Tracheal epithelial cell (primary cell): ENCODE data around the gene TLX2. TPM values are rescaled to one million over a fixed set of nuclear protein-coding genes. Genes with fewer than 3 reads are reported as not detected.

ENCODE experiments used
- total RNA-seq: library from RNA; depleted of rRNA; stranded (reverse); fragments of >200 nt; gene quantifications from 2 replicates; pipeline ENCODE4 v1.2.1, GENCODE V29; 2014

TLX2 gene
- not detected in 2 replicates for total RNA-seq

GRCh38 chr2:74514368-74515270 lies at the start of gene TLX2:
Gene TLX2, plus strand, starts transcription at chr2:74514450. Its CDS starts 357 bp downstream, at chr2:74514807.

GRCh38 chr2:74472086-74472944 lies 41.9 kb upstream of the TLX2 start, which contains the start of gene MRPL53:
Gene MRPL53, minus strand, starts transcription at chr2:74472680. Its CDS starts 20 bp downstream, at chr2:74472660.

GRCh38 chr2:74482801-74483674 lies 31.2 kb upstream of the TLX2 start, which contains the start of the genes CCDC142 and TTC31:
Gene CCDC142, minus strand, starts transcription at chr2:74482998. Its CDS starts 161 bp downstream, at chr2:74482837.
Gene TTC31, plus strand, starts transcription at chr2:74483081. Its CDS starts 15 bp downstream, at chr2:74483096.

GRCh38 chr2:74499267-74499939 lies 14.8 kb upstream of the TLX2 start, which contains the start of gene LBX2:
Gene LBX2, minus strand, starts transcription at chr2:74499603. Its CDS starts 66 bp downstream, at chr2:74499537.

GRCh38 chr2:74507145-74507925 lies 6.9 kb upstream of the TLX2 start, which contains the start of gene PCGF1:
Gene PCGF1, minus strand, starts transcription at chr2:74507695. Its CDS starts 27 bp downstream, at chr2:74507668.

GRCh38 chr2:74525717-74526648 lies 11.7 kb downstream of the TLX2 start, which contains the start of gene DQX1:
Gene DQX1, minus strand, starts transcription at chr2:74526231. Its CDS starts 502 bp downstream, at chr2:74525729.

GRCh38 chr2:74529357-74530238 lies 15.3 kb downstream of the TLX2 start, which contains the start of the genes AUP1 and HTRA2:
Gene AUP1, minus strand, starts transcription at chr2:74529706. Its CDS starts 77 bp downstream, at chr2:74529629.
Gene HTRA2, plus strand, starts transcription at chr2:74529933. Its CDS starts 74 bp downstream, at chr2:74530007.

GRCh38 chr2:74553892-74554819 lies 39.9 kb downstream of the TLX2 start, which contains the start of the genes DOK1 and LOXL3:
Gene DOK1, plus strand, starts transcription at chr2:74554720. Its CDS starts 35 bp downstream, at chr2:74554755.
Gene LOXL3, minus strand, starts transcription at chr2:74553942. Its CDS starts 1,308 bp downstream, at chr2:74552634.

Other genes starting within 250 kb of the TLX2 start
- gene SLC4A5, start 171.0 kb upstream of the TLX2 start, total RNA-seq = 0.24 and 0.64 TPM in 2 replicates
- gene DCTN1, start 134.1 kb upstream of the TLX2 start, total RNA-seq = 44.1 and 82.9 TPM in 2 replicates
- 0.64 and 0.72 TPM in 2 replicates for gene C2orf81, start 92.8 kb upstream of the TLX2 start, total RNA-seq
- 34.1 and 62.7 TPM in 2 replicates for gene WDR54, start 92.7 kb upstream of the TLX2 start, total RNA-seq
- gene RTKN, start 72.5 kb upstream of the TLX2 start, total RNA-seq = 24.3 and 53.7 TPM in 2 replicates
- gene INO80B, start 59.4 kb upstream of the TLX2 start, total RNA-seq = 9.4 and 10.4 TPM in 2 replicates
- 29.6 and 32.8 TPM in 2 replicates for gene WBP1, start 56.0 kb upstream of the TLX2 start, total RNA-seq
- 65.3 and 67.6 TPM in 2 replicates for gene MOGS, start 49.1 kb upstream of the TLX2 start, total RNA-seq
- gene MRPL53, start 41.8 kb upstream of the TLX2 start, total RNA-seq = 27.7 and 32.5 TPM in 2 replicates
- 11.3 and 14.5 TPM in 2 replicates for gene CCDC142, start 31.5 kb upstream of the TLX2 start, total RNA-seq
- 8.0 and 10.9 TPM in 2 replicates for gene TTC31, start 31.4 kb upstream of the TLX2 start, total RNA-seq
- 1.2 and 3.2 TPM in 2 replicates for gene LBX2, start 14.8 kb upstream of the TLX2 start, total RNA-seq
- gene PCGF1, start 6.8 kb upstream of the TLX2 start, total RNA-seq = 30.7 and 33.7 TPM in 2 replicates
- gene DQX1, start 11.8 kb downstream of the TLX2 start, total RNA-seq = 2.8 and 4.6 TPM in 2 replicates
- gene AUP1, start 15.3 kb downstream of the TLX2 start, total RNA-seq = 160 and 193 TPM in 2 replicates
- gene HTRA2, start 15.5 kb downstream of the TLX2 start, total RNA-seq = 55.4 and 59.8 TPM in 2 replicates
- 0.21 and 1.4 TPM in 2 replicates for gene LOXL3, start 39.5 kb downstream of the TLX2 start, total RNA-seq
- gene DOK1, start 40.3 kb downstream of the TLX2 start, total RNA-seq = 3.0 and 3.9 TPM in 2 replicates
- 0.96 and 4.5 TPM in 2 replicates for gene M1AP, start 133.9 kb downstream of the TLX2 start, total RNA-seq
- gene SEMA4F, start 139.8 kb downstream of the TLX2 start, total RNA-seq = 5.8 and 8.7 TPM in 2 replicates